HG03378 (cell line): ENCODE measurements around the gene RAC3.

Source experiments
- ATAC-seq: cut with Tn5 transposase; IDR thresholded peaks from one replicate; pipeline ENCODE4 v1.9.1; 2021; ENCODE audit warnings: mild to moderate bottlenecking, moderate library complexity; ENCODE audit not compliant: unreplicated experiment

RAC3 gene

GRCh38 chr17:82011617-82012187 is 19.8 kb upstream of the RAC3 start:
- no peak for ATAC-seq

GRCh38 chr17:82012261-82012639 is 19.2 kb upstream of the RAC3 start:
- no peak for ATAC-seq

GRCh38 chr17:82012640-82013295 is 18.7 kb upstream of the RAC3 start:
- no peak for ATAC-seq

GRCh38 chr17:82013341-82013740 is 18.1 kb upstream of the RAC3 start:
- no peak for ATAC-seq

- ATAC-seq: no peak
These were observed 17.6 kb upstream of the RAC3 start for GRCh38 chr17:82013772-82014321.

GRCh38 chr17:82014432-82014831 is 17.0 kb upstream of the RAC3 start:
- no peak for ATAC-seq

- no peak for ATAC-seq
These were observed 16.5 kb upstream of the RAC3 start for GRCh38 chr17:82014971-82015310.

- ATAC-seq: no peak
These were observed 16.0 kb upstream of the RAC3 start for GRCh38 chr17:82015311-82015971.

GRCh38 chr17:82016061-82016874 is 15.2 kb upstream of the RAC3 start:
- no peak for ATAC-seq

GRCh38 chr17:82016875-82017459 is 14.5 kb upstream of the RAC3 start:
- ATAC-seq: no peak

- no peak for ATAC-seq
These were observed 13.8 kb upstream of the RAC3 start for GRCh38 chr17:82017612-82018151.

- ATAC-seq: no peak
These were observed 13.1 kb upstream of the RAC3 start for GRCh38 chr17:82018152-82018988.

- no peak for ATAC-seq
These were observed 12.3 kb upstream of the RAC3 start for GRCh38 chr17:82018989-82019689.

- ATAC-seq: no peak
These were observed 11.5 kb upstream of the RAC3 start for GRCh38 chr17:82019690-82020571.

GRCh38 chr17:82020572-82021106 is 10.8 kb upstream of the RAC3 start:
- ATAC-seq: no peak

GRCh38 chr17:82021107-82021899 is 10.2 kb upstream of the RAC3 start:
- no peak for ATAC-seq

GRCh38 chr17:82021900-82022309 is 9.6 kb upstream of the RAC3 start:
- no peak for ATAC-seq
